ENCODE measurements around the gene NAALADL2.

- TF ChIP-seq KDM5A (IDR thresholded peaks at IDR 0.05) (no peak), CTCF (IDR thresholded peaks at IDR 0.05) (no peak), JUN (IDR thresholded peaks at IDR 0.05) (no peak), RFX5 (IDR thresholded peaks at IDR 0.05) (no peak)
Observed at GRCh38 chr3:175479800-175480199, 620.7 kb downstream of the NAALADL2 start.

Measured in A549 (cell line).